Omental fat pad (tissue), 4 donors: ENCODE measurements around the gene KMT2D. TPM values are rescaled to one million over a fixed set of nuclear protein-coding genes. Genes with fewer than 3 reads are reported as not detected.

Experiments used
- ATAC-seq: fragments of 150-250 bp; one replicate; pipeline ENCODE4 v1.9.1; 2016; ENCODE audit warnings: mild to moderate bottlenecking, moderate library complexity; ENCODE audit not compliant: low FRiP score
- DNase-seq: peaks from one replicate; pipeline ENCODE4 v3.0.0-alpha.2; 2019; ENCODE audit warnings: low spot score
- CTCF ChIP-seq, 3 donors: fragments of 450-650 bp; IDR thresholded peaks; one replicate each; pipeline ENCODE4 v1.5.1; 2016 to 2017; ENCODE audit warnings: antibody characterized with exemption in 3 of 3, mild to moderate bottlenecking in 3 of 3, moderate library complexity in 2 of 3
- total RNA-seq, 4 donors: library from RNA; depleted of rRNA; stranded (reverse); fragments of >200 nt; gene quantifications; one replicate each; pipeline ENCODE4 v1.1.0, GENCODE V29; 2016

KMT2D gene
- total RNA-seq, 4 donors from 2014 or later, result 31.2 to 87.0 (median 49.0) TPM

GRCh38 chr12:49024543-49024942, 36.1 kb downstream of the KMT2D start:
- DNase-seq (no peak), ATAC-seq (no peak)
- TF ChIP-seq CTCF (IDR thresholded peaks at IDR 0.05), result no peak

- ATAC-seq, result no peak
- no peak for TF ChIP-seq CTCF (IDR thresholded peaks at IDR 0.05)
- DNase-seq, result no peak
Observed at GRCh38 chr12:49023812-49024211, 36.8 kb downstream of the KMT2D start.

- DNase-seq, result no peak
- ATAC-seq, result no peak
- no peak for TF ChIP-seq CTCF (IDR thresholded peaks at IDR 0.05)
Observed at GRCh38 chr12:49022558-49023178, 37.9 kb downstream of the KMT2D start.

GRCh38 chr12:49021292-49021915, 39.2 kb downstream of the KMT2D start:
- no peak for TF ChIP-seq CTCF (IDR thresholded peaks at IDR 0.05)
- DNase-seq (no peak), ATAC-seq (no peak)

GRCh38 chr12:49020441-49020840, 40.2 kb downstream of the KMT2D start:
- ATAC-seq (no peak), DNase-seq (no peak)
- no peak for TF ChIP-seq CTCF (IDR thresholded peaks at IDR 0.05)

GRCh38 chr12:49019443-49020324, 40.9 kb downstream of the KMT2D start:
- ATAC-seq, result no peak

More at GRCh38 chr12:49019443-49020324, 40.9 kb downstream of the KMT2D start:
- no peak for DNase-seq
- no peak for TF ChIP-seq CTCF (IDR thresholded peaks at IDR 0.05)
